HepG2 (cell line): ENCODE measurements around the gene SRXN1. TPM values are rescaled to one million over a fixed set of nuclear protein-coding genes. Genes with fewer than 3 reads are reported as not detected.

Experiments
- ZBTB43 ChIP-seq: sonication (generic); formaldehyde crosslinking; conservative IDR thresholded peaks from 2 replicates; pipeline ENCODE4 v1.4.0; 2020; ENCODE audit warnings: missing genetic modification reagents
- ZNF235 ChIP-seq: sonication (generic); formaldehyde crosslinking; IDR thresholded peaks from 2 replicates; pipeline ENCODE4 v1.8.1; 2023; ENCODE audit warnings: mild to moderate bottlenecking, missing genetic modification reagents, borderline replicate concordance
- ZNF660 ChIP-seq: sonication (generic); formaldehyde crosslinking; IDR thresholded peaks from 2 replicates; pipeline ENCODE4 v1.5.1; 2020; ENCODE audit warnings: mild to moderate bottlenecking, low read depth, missing genetic modification reagents, borderline replicate concordance
- ZNF780A ChIP-seq: sonication (generic); formaldehyde crosslinking; IDR thresholded peaks from 2 replicates; pipeline ENCODE4 v1.8.0; 2022; ENCODE audit warnings: mild to moderate bottlenecking, missing genetic modification reagents, moderate library complexity
- polyA plus RNA-seq, 8 experiments: library from polyadenylated mRNA; depleted of rRNA in 3 of 8; stranded (reverse) in 7 of 8; unstranded in 1 of 8; fragments of >200 nt; fragmentation: Illumina TruSeq in 4 of 8; extraction: Trizol in 4 of 8; gene quantifications; 2 replicates each; pipeline versions ENCODE4 v1.2.1 to v1.2.3, GENCODE V29; 2011 to 2016; ENCODE audit warnings: low read depth in 4 of 8, missing spikeins in 1 of 8, mixed read lengths in 1 of 8; ENCODE audit not compliant: insufficient read depth in 1 of 8
- total RNA-seq, 5 experiments: library from RNA; depleted of rRNA; stranded (reverse); fragments of >200 nt; fragmentation: Illumina TruSeq; extraction: Trizol; gene quantifications; 2 replicates each; pipeline ENCODE4 v1.2.3, GENCODE V29; 2016; ENCODE audit warnings: low read depth in 1 of 5
- TF ChIP-seq, protein P1 (sequence below): sonication (generic); formaldehyde crosslinking; IDR thresholded peaks from 2 replicates; pipeline ENCODE4 v1.4.0; 2020; ENCODE audit warnings: missing genetic modification reagents
- TF ChIP-seq, protein P2 (sequence below): sonication (generic); formaldehyde crosslinking; IDR thresholded peaks from 2 replicates; pipeline ENCODE4 v1.4.0; 2020; ENCODE audit warnings: missing genetic modification reagents

Gene SRXN1
- total and polyA plus RNA-seq, 2 of the 13 experiments (the other 11 are each of a cell fraction or from before 2014, with no cell fraction given): 29.9 to 87.7 TPM

DNA sequence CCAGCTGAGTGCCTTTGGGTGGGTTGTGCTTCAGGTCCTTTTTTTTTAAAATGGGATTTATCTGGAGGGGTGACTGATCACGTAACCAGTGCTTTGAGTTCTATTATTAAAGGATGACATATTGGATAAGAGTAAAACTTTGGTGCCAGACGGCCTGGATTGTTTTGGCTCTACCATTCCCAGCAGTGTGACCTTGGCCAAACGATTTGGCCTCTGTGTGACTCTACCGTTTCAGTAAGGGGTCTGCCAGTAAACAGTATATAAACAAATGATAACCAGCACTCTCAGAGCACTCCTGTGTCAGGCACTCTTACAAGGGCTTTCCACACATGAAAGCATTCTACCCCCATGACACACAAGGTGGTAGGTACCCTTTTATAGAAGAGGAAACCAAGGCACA, 13.9 kb upstream of the SRXN1 start (continued):
- TF ChIP-seq, protein P1, sequence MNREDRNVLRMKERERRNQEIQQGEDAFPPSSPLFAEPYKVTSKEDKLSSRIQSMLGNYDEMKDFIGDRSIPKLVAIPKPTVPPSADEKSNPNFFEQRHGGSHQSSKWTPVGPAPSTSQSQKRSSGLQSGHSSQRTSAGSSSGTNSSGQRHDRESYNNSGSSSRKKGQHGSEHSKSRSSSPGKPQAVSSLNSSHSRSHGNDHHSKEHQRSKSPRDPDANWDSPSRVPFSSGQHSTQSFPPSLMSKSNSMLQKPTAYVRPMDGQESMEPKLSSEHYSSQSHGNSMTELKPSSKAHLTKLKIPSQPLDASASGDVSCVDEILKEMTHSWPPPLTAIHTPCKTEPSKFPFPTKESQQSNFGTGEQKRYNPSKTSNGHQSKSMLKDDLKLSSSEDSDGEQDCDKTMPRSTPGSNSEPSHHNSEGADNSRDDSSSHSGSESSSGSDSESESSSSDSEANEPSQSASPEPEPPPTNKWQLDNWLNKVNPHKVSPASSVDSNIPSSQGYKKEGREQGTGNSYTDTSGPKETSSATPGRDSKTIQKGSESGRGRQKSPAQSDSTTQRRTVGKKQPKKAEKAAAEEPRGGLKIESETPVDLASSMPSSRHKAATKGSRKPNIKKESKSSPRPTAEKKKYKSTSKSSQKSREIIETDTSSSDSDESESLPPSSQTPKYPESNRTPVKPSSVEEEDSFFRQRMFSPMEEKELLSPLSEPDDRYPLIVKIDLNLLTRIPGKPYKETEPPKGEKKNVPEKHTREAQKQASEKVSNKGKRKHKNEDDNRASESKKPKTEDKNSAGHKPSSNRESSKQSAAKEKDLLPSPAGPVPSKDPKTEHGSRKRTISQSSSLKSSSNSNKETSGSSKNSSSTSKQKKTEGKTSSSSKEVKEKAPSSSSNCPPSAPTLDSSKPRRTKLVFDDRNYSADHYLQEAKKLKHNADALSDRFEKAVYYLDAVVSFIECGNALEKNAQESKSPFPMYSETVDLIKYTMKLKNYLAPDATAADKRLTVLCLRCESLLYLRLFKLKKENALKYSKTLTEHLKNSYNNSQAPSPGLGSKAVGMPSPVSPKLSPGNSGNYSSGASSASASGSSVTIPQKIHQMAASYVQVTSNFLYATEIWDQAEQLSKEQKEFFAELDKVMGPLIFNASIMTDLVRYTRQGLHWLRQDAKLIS (CRISPR knock-in tag): no peak
- TF ChIP-seq ZNF660 (CRISPR knock-in tag): no peak
- no peak for TF ChIP-seq ZBTB43 (CRISPR knock-in tag)
- TF ChIP-seq ZNF780A (CRISPR knock-in tag): no peak
- TF ChIP-seq ZNF235 (CRISPR knock-in tag): no peak
- TF ChIP-seq, protein P2, sequence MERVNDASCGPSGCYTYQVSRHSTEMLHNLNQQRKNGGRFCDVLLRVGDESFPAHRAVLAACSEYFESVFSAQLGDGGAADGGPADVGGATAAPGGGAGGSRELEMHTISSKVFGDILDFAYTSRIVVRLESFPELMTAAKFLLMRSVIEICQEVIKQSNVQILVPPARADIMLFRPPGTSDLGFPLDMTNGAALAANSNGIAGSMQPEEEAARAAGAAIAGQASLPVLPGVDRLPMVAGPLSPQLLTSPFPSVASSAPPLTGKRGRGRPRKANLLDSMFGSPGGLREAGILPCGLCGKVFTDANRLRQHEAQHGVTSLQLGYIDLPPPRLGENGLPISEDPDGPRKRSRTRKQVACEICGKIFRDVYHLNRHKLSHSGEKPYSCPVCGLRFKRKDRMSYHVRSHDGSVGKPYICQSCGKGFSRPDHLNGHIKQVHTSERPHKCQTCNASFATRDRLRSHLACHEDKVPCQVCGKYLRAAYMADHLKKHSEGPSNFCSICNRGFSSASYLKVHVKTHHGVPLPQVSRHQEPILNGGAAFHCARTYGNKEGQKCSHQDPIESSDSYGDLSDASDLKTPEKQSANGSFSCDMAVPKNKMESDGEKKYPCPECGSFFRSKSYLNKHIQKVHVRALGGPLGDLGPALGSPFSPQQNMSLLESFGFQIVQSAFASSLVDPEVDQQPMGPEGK (CRISPR knock-in tag): no peak
